WTC11 (cell line): ENCODE results near the gene TIAM2. TPM values are rescaled to one million over a fixed set of nuclear protein-coding genes. Genes with fewer than 3 reads are reported as not detected.

ENCODE experiments used
- ATAC-seq: fragments of 200-7000 bp; cut with Tn5 transposase; 2 replicates; pipeline ENCODE4 v1.10.0; 2021; ENCODE audit warnings: mild to moderate bottlenecking, moderate library complexity
- CTCF ChIA-PET: fragments of 300-600 bp; sonication (Branson Sonifier 250); formaldehyde crosslinking; loops from one replicate; lab custom pipeline; 2021; ENCODE audit warnings: antibody characterized with exemption; lab: Charles Lee
- POLR2A ChIA-PET: fragments of 350-600 bp; sonication (Branson Sonifier 250); formaldehyde crosslinking; loops from one replicate; lab custom pipeline; 2021; ENCODE audit warnings: antibody characterized with exemption; lab: Charles Lee
- DNase-seq: peaks from one replicate; pipeline ENCODE4 v3.0.0; 2021; ENCODE audit warnings: low spot score
- H3K27ac Mint-ChIP-seq: 2 replicates; pipeline ENCODE4 v1.8.0; 2021; ENCODE audit warnings: mixed read lengths
- H3K27me3 Mint-ChIP-seq: 2 replicates; pipeline ENCODE4 v1.8.0; 2021; ENCODE audit warnings: low read depth, mild to moderate bottlenecking, moderate library complexity, mixed read lengths
- H3K36me3 Mint-ChIP-seq: 2 replicates; pipeline ENCODE4 v1.8.0; 2021; ENCODE audit warnings: mixed read lengths
- H3K4me1 Mint-ChIP-seq: 2 replicates; pipeline ENCODE4 v1.8.0; 2022; ENCODE audit warnings: mixed read lengths
- H3K4me3 Mint-ChIP-seq: 2 replicates; pipeline ENCODE4 v1.8.0; 2021; ENCODE audit warnings: mild to moderate bottlenecking, moderate library complexity, mixed read lengths
- H3K9me3 Mint-ChIP-seq: 2 replicates; pipeline ENCODE4 v1.8.0; 2021; ENCODE audit warnings: mixed read lengths
- FOXK1 ChIP-seq: sonication (generic); formaldehyde crosslinking; IDR thresholded peaks from 2 replicates; pipeline ENCODE4 v1.8.0; 2022; ENCODE audit warnings: mild to moderate bottlenecking, moderate library complexity, missing genetic modification reagents
- FOXP1 ChIP-seq: sonication (generic); formaldehyde crosslinking; IDR thresholded peaks from 2 replicates; pipeline ENCODE4 v1.8.0; 2022; ENCODE audit warnings: missing genetic modification reagents, mild to moderate bottlenecking, moderate library complexity, borderline replicate concordance
- GABPB1 ChIP-seq: sonication (generic); formaldehyde crosslinking; IDR thresholded peaks from 2 replicates; pipeline ENCODE4 v1.8.1; 2023; ENCODE audit warnings: mild to moderate bottlenecking, missing genetic modification reagents
- GTF2I ChIP-seq: fragments of 250-450 bp; sonication (Bioruptor Pico); conservative IDR thresholded peaks from 2 replicates; pipeline ENCODE4 v1.4.0; 2021; ENCODE audit warnings: mild to moderate bottlenecking
- NFATC4 ChIP-seq: fragments of 250-450 bp; sonication (Bioruptor Pico); IDR thresholded peaks from 2 replicates; pipeline ENCODE4 v1.9.0; 2021; ENCODE audit warnings: mild to moderate bottlenecking
- NR1H2 ChIP-seq: sonication (generic); formaldehyde crosslinking; IDR thresholded peaks from 2 replicates; pipeline ENCODE4 v1.9.0; 2021; ENCODE audit warnings: mild to moderate bottlenecking, moderate library complexity, missing genetic modification reagents
- OVOL2 ChIP-seq: fragments of 250-450 bp; sonication (Bioruptor Pico); IDR thresholded peaks from 2 replicates; pipeline ENCODE4 v1.9.0; 2021; ENCODE audit warnings: mild to moderate bottlenecking, borderline replicate concordance
- SMAD4 ChIP-seq: sonication (generic); formaldehyde crosslinking; IDR thresholded peaks from 2 replicates; pipeline ENCODE4 v1.8.0; 2022; ENCODE audit warnings: mild to moderate bottlenecking, missing genetic modification reagents
- SOX15 ChIP-seq: fragments of 250-450 bp; sonication (Bioruptor Pico); IDR thresholded peaks from 2 replicates; pipeline ENCODE4 v1.9.0; 2021; ENCODE audit warnings: mild to moderate bottlenecking
- TP53 ChIP-seq: sonication (generic); formaldehyde crosslinking; IDR thresholded peaks from 2 replicates; pipeline ENCODE4 v1.8.1; 2023; ENCODE audit warnings: mild to moderate bottlenecking, missing genetic modification reagents
- ZNF121 ChIP-seq: sonication (generic); formaldehyde crosslinking; IDR thresholded peaks from 2 replicates; pipeline ENCODE4 v1.8.0; 2023; ENCODE audit warnings: missing genetic modification reagents
- ZNF219 ChIP-seq: sonication (generic); formaldehyde crosslinking; IDR thresholded peaks from 2 replicates; pipeline ENCODE4 v1.8.0; 2023; ENCODE audit warnings: missing genetic modification reagents, mild to moderate bottlenecking, borderline replicate concordance
- ZNF416 ChIP-seq: fragments of 250-450 bp; sonication (Bioruptor Pico); IDR thresholded peaks from 2 replicates; pipeline ENCODE4 v1.9.0; 2021; ENCODE audit warnings: mild to moderate bottlenecking, inconsistent platforms
- ZNF423 ChIP-seq: fragments of 250-450 bp; sonication (Bioruptor Pico); IDR thresholded peaks from 2 replicates; pipeline ENCODE4 v2.1.2; 2022; ENCODE audit warnings: mild to moderate bottlenecking, moderate library complexity
- total RNA-seq: library from RNA; stranded (reverse); gene quantifications from 3 replicates; pipeline ENCODE4 v1.2.3, GENCODE V29; 2021
- TF ChIP-seq, protein P1 (sequence below): sonication (generic); formaldehyde crosslinking; IDR thresholded peaks from 2 replicates; pipeline ENCODE4 v1.8.1; 2022; ENCODE audit warnings: low read depth, mild to moderate bottlenecking, moderate library complexity, missing genetic modification reagents, borderline replicate concordance
- TF ChIP-seq, protein P2 (sequence below): sonication (generic); formaldehyde crosslinking; IDR thresholded peaks from 2 replicates; pipeline ENCODE4 v1.8.1; 2023; ENCODE audit warnings: mild to moderate bottlenecking, missing genetic modification reagents, moderate library complexity
- TF ChIP-seq, protein P3 (sequence below): fragments of 250-450 bp; sonication (Bioruptor Pico); IDR thresholded peaks from 2 replicates; pipeline ENCODE4 v1.9.0; 2021; ENCODE audit warnings: mild to moderate bottlenecking
- TF ChIP-seq, protein P4 (sequence below): sonication (generic); formaldehyde crosslinking; IDR thresholded peaks from 2 replicates; pipeline ENCODE4 v1.8.1; 2023; ENCODE audit warnings: mild to moderate bottlenecking, moderate library complexity, missing genetic modification reagents
- TF ChIP-seq, protein P5 (sequence below): sonication (generic); formaldehyde crosslinking; IDR thresholded peaks from 2 replicates; pipeline ENCODE4 v1.8.1; 2022; ENCODE audit warnings: mild to moderate bottlenecking, missing genetic modification reagents, moderate library complexity, borderline replicate concordance
- TF ChIP-seq, protein P6 (sequence below): fragments of 250-450 bp; sonication (Bioruptor Pico); IDR thresholded peaks from 2 replicates; pipeline ENCODE4 v1.9.0; 2021; ENCODE audit warnings: mild to moderate bottlenecking
- TF ChIP-seq, protein P7 (sequence below): fragments of 250-450 bp; sonication (Bioruptor Pico); IDR thresholded peaks from 2 replicates; pipeline ENCODE4 v1.8.0; 2021; ENCODE audit warnings: mild to moderate bottlenecking

The TIAM2 gene
- total RNA-seq, 1 experiment from 2014 or later: 15.1 TPM

DNA sequence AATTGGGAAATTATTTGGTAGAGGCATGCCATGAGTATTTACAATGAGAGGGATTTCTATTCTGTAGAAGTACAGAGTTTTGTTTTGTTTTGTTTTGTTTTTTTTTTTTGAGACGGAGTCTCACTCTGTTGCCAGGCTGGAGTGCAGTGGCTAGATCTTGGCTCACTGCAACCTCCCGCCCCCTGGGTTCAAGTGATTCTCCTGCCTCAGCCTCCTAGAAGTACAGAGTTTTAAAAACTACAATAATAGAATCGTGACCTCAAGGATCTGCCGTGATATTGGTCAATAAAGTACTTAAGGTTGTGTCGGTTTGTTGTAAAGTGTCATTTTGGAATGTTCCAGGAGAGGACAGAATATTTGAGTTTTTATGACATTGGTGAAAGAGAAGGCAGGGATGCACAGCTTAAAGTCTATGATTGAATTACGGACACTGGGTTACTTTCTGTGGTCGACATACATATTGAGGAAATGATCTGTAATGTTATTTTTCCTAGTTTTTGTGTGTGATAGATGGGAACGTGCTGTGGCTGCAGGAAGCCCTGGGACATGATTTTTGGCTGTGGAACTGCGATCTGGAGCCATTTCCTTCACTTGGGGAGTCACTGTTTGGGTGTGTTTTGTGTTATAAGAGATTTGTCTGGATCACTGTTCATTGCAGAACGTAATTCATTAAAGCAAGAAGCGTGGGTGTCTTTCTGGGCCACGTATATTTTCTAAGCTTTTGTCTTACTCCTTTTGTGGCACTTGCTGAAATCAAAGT is 59.6 kb downstream of the TIAM2 start (continued):
- TF ChIP-seq, protein P1, sequence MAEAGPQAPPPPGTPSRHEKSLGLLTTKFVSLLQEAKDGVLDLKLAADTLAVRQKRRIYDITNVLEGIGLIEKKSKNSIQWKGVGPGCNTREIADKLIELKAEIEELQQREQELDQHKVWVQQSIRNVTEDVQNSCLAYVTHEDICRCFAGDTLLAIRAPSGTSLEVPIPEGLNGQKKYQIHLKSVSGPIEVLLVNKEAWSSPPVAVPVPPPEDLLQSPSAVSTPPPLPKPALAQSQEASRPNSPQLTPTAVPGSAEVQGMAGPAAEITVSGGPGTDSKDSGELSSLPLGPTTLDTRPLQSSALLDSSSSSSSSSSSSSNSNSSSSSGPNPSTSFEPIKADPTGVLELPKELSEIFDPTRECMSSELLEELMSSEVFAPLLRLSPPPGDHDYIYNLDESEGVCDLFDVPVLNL (CRISPR knock-in tag): no peak
- TF ChIP-seq FOXK1 (CRISPR knock-in tag) (no peak), ZNF423 (CRISPR knock-in tag) (no peak)
- TF ChIP-seq, all 79 proteins: peak for 0

DNA sequence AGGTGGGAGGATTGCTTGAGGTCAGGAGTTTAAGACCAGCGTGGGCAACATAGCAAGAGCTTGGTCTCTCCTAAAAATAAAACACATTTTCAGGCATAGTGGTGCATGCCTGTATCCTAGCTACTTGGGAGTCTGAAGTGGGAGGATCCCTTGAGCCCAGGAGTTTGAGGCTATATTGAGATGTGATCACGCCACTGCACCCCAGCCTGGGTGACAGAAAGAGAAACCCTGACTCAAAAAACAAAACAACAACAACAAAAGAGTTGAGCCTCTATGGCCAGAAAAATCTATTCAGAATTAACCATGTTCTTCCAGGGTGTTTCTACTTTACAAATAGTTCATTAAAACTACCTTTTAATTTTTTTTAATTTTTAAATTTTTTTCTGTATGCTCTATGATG is 60.6 kb downstream of the TIAM2 start:
- Mint-ChIP-seq H3K9me3 (no peaks in the 10 kb centered on the region), H3K4me3 (no peak overlapping the region), H3K27me3 (no peaks in the 10 kb centered on the region), H3K4me1 (peaks cover 2% of the 10 kb centered on the region; the same call in 1 of the 2 replicates), H3K27ac (no peak overlapping the region), H3K36me3 (no peaks in the 10 kb centered on the region)
- CTCF ChIA-PET: no interaction called here
- DNase-seq: no peak
- POLR2A ChIA-PET: no interaction called here
- TF ChIP-seq OVOL2: no peak
- TF ChIP-seq, protein P2, sequence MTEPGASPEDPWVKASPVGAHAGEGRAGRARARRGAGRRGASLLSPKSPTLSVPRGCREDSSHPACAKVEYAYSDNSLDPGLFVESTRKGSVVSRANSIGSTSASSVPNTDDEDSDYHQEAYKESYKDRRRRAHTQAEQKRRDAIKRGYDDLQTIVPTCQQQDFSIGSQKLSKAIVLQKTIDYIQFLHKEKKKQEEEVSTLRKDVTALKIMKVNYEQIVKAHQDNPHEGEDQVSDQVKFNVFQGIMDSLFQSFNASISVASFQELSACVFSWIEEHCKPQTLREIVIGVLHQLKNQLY: no peak
- no peak for TF ChIP-seq NR1H2 (CRISPR knock-in tag)
- TF ChIP-seq, protein P3, sequence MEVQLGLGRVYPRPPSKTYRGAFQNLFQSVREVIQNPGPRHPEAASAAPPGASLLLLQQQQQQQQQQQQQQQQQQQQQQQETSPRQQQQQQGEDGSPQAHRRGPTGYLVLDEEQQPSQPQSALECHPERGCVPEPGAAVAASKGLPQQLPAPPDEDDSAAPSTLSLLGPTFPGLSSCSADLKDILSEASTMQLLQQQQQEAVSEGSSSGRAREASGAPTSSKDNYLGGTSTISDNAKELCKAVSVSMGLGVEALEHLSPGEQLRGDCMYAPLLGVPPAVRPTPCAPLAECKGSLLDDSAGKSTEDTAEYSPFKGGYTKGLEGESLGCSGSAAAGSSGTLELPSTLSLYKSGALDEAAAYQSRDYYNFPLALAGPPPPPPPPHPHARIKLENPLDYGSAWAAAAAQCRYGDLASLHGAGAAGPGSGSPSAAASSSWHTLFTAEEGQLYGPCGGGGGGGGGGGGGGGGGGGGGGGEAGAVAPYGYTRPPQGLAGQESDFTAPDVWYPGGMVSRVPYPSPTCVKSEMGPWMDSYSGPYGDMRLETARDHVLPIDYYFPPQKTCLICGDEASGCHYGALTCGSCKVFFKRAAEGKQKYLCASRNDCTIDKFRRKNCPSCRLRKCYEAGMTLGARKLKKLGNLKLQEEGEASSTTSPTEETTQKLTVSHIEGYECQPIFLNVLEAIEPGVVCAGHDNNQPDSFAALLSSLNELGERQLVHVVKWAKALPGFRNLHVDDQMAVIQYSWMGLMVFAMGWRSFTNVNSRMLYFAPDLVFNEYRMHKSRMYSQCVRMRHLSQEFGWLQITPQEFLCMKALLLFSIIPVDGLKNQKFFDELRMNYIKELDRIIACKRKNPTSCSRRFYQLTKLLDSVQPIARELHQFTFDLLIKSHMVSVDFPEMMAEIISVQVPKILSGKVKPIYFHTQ (CRISPR knock-in tag): no peak
- TF ChIP-seq, protein P4, sequence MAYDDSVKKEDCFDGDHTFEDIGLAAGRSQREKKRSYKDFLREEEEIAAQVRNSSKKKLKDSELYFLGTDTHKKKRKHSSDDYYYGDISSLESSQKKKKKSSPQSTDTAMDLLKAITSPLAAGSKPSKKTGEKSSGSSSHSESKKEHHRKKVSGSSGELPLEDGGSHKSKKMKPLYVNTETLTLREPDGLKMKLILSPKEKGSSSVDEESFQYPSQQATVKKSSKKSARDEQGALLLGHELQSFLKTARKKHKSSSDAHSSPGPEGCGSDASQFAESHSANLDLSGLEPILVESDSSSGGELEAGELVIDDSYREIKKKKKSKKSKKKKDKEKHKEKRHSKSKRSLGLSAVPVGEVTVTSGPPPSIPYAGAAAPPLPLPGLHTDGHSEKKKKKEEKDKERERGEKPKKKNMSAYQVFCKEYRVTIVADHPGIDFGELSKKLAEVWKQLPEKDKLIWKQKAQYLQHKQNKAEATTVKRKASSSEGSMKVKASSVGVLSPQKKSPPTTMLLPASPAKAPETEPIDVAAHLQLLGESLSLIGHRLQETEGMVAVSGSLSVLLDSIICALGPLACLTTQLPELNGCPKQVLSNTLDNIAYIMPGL (CRISPR knock-in tag): no peak
- TF ChIP-seq, protein P5, sequence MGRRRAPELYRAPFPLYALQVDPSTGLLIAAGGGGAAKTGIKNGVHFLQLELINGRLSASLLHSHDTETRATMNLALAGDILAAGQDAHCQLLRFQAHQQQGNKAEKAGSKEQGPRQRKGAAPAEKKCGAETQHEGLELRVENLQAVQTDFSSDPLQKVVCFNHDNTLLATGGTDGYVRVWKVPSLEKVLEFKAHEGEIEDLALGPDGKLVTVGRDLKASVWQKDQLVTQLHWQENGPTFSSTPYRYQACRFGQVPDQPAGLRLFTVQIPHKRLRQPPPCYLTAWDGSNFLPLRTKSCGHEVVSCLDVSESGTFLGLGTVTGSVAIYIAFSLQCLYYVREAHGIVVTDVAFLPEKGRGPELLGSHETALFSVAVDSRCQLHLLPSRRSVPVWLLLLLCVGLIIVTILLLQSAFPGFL (CRISPR knock-in tag): no peak
- no peak for TF ChIP-seq ZNF219 (CRISPR knock-in tag)
- TF ChIP-seq GTF2I (CRISPR knock-in tag): no peak
- no peak for TF ChIP-seq FOXP1 (CRISPR knock-in tag)
- no peak for TF ChIP-seq NFATC4 (CRISPR knock-in tag)
- no peak for ATAC-seq

DNA sequence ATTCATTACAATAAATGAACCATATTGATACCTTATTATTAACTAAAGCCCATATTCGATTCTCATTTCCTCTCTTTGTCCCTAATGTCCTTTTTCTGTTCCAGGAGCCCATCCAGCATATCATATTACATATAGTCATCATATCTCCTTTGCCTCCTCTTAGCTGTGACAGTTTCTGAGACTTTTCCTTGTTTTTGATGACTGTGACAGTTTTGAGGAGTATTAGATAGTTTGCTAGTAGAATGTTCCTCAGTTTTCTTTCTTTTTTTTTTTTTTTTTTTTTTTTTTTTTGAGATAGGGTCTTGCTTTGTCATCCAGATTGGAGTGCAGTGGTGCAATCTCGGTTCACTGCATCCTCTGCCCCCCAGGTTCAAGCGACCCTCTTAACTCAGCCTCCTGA is 61.6 kb downstream of the TIAM2 start:
- Mint-ChIP-seq H3K27me3 (no peaks in the 10 kb centered on the region), H3K9me3 (peaks cover 9% of the 10 kb centered on the region), H3K36me3 (peaks cover 3% of the 10 kb centered on the region; the same call in 1 of the 2 replicates), H3K4me1 (peaks cover 2% of the 10 kb centered on the region; the same call in 1 of the 2 replicates), H3K4me3 (no peak overlapping the region), H3K27ac (no peak overlapping the region)
- ATAC-seq (no peak), DNase-seq (no peak)
- POLR2A ChIA-PET: no interaction called here
- CTCF ChIA-PET: interaction anchor here (0.7 kb wide), 1 partner anchor 40 kb away, joined by 4 read pairs; no protein-coding TSS in a partner anchor
- TF ChIP-seq, protein P6, sequence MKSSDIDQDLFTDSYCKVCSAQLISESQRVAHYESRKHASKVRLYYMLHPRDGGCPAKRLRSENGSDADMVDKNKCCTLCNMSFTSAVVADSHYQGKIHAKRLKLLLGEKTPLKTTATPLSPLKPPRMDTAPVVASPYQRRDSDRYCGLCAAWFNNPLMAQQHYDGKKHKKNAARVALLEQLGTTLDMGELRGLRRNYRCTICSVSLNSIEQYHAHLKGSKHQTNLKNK (CRISPR knock-in tag): no peak
- TF ChIP-seq, protein P7, sequence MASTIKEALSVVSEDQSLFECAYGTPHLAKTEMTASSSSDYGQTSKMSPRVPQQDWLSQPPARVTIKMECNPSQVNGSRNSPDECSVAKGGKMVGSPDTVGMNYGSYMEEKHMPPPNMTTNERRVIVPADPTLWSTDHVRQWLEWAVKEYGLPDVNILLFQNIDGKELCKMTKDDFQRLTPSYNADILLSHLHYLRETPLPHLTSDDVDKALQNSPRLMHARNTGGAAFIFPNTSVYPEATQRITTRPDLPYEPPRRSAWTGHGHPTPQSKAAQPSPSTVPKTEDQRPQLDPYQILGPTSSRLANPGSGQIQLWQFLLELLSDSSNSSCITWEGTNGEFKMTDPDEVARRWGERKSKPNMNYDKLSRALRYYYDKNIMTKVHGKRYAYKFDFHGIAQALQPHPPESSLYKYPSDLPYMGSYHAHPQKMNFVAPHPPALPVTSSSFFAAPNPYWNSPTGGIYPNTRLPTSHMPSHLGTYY (CRISPR knock-in tag): no peak
- TF ChIP-seq OVOL2: no peak
- TF ChIP-seq, protein P1 (CRISPR knock-in tag): no peak
- no peak for TF ChIP-seq ZNF121
- no peak for TF ChIP-seq TP53 (CRISPR knock-in tag)
- no peak for TF ChIP-seq ZNF219 (CRISPR knock-in tag)
- no peak for TF ChIP-seq GABPB1 (CRISPR knock-in tag)
- no peak for TF ChIP-seq SMAD4 (CRISPR knock-in tag)
- no peak for TF ChIP-seq ZNF416
- no peak for TF ChIP-seq SOX15 (CRISPR knock-in tag)
